ENCODE results near the gene WRAP53.

Gene WRAP53

GRCh38 chr17:7701681-7702080 is 13.4 kb downstream of the WRAP53 start:
- ChIA-PET POLR2A (no interaction called here), CTCF (interaction anchor here (4.3 kb wide), 1 partner anchor 13 kb away, joined by 45 read pairs; the partner anchor contains the start of genes TP53 and WRAP53)
- no peak for TF ChIP-seq CTCF (IDR thresholded peaks at IDR 0.05; ENCODE audit: insufficient read depth, low read length, missing control alignments)
- no peak for DNase-seq (ENCODE audit: low read depth, low spot score)
- no peak overlapping the region for H3K4me3 ChIP-seq (ENCODE audit: low read depth, low read length)

DNA sequence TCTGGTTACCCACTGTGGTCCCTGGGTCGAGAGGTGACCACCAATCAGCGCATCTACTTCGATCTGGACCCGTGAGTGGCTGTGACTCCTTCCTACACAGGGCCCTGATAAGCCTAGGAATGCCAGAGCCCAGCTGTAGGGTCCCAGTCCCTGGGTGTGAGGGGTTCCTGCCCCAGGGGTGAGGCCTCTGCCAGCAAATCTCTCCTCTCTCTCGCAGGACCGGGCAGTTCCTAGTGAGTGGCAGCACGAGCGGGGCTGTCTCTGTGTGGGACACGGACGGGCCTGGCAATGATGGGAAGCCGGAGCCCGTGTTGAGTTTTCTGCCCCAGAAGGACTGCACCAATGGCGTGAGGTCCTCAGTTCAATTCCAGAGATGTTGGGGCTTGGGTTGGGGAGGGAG is 14.5 kb downstream of the WRAP53 start:
- CTCF ChIA-PET, result interaction anchor here (1.4 to 2.2 kb wide), 2 partner anchors 15 to 357 kb away, joined by 3 to 25 read pairs; partner anchors contain the start of genes TP53 and WRAP53

GRCh38 chr17:7703584-7704479 is 15.6 kb downstream of the WRAP53 start:
- POLR2A ChIA-PET, result interaction anchor here (0.7 to 2.5 kb wide), 3 partner anchors 11 to 153 kb away, joined by 4 to 11 read pairs (median 6); partner anchors contain the start of genes NAA38 and TP53
- DNase-seq (ENCODE audit: low read depth, low spot score), result no peak
- peak overlapping the region; percentile 58 for H3K4me3 ChIP-seq (ENCODE audit: low read depth, low read length)
- CTCF ChIA-PET, result interaction anchor here (1.4 to 5.9 kb wide), 3 partner anchors 13 to 356 kb away, joined by 3 to 35 read pairs (median 25); partner anchors contain the start of genes DNAH2, TP53 and WRAP53
- no peak for TF ChIP-seq CTCF (IDR thresholded peaks at IDR 0.05; ENCODE audit: insufficient read depth, low read length, missing control alignments)

More for the DNA sequence above, 14.5 kb downstream of the WRAP53 start:
- POLR2A ChIA-PET, result interaction anchor here (0.7 kb wide), 1 partner anchor 155 kb away, joined by 4 read pairs; the partner anchor contains the start of gene NAA38
- no peak overlapping the region for H3K4me3 ChIP-seq (ENCODE audit: low read depth, low read length)
- no peak for TF ChIP-seq CTCF (IDR thresholded peaks at IDR 0.05; ENCODE audit: insufficient read depth, low read length, missing control alignments)
- DNase-seq (ENCODE audit: low read depth, low spot score), result no peak

DNA sequence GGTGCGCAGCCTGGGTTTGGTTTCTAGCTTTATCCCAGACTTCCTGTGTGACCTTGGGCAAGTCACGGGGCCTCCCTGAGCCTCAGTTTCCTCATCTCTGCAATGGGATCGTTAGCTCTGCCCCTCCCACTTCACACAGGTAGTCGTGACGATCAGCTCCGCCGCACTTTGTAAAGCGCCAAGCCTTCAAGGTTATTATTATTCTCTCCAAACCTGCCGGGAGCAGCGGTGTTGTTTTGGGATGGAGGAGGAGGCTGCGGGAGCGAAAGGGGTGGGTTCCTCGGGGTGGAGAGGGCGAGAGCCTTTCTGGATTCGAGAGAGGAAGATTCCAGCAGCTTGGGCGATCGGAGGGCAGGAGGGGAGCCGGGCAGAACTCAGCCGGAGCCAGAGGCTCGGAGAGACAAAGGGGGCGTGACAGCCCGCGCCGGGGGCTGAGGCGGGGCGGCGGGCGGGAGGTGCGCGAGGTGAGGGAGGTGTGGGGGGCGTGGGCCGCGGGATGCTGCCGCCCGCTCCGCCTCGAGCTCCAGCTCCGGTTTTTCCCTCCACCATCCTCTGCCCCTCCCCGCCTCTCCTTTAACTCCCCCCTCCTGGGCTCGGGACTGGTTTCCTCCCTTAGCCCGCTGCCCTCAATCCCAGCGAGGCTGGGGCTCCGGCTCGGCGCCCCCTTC is 16.5 kb downstream of the WRAP53 start, which contains the start of gene EFNB3:
Gene EFNB3 (plus strand): TSS at position 602 of the 668 bp plus-strand sequence. CDS start 397 bp downstream, outside the sequence.
- ChIA-PET POLR2A (interaction anchor here (1.9 to 2.5 kb wide), 2 partner anchors 10 to 18 kb away, joined by 6 to 11 read pairs; partner anchors contain the start of gene TP53), CTCF (interaction anchor here (0.6 to 5.9 kb wide), 3 partner anchors 12 to 286 kb away, joined by 3 to 35 read pairs (median 5); partner anchors contain the start of genes DNAH2 and WRAP53)
- no peak for DNase-seq (ENCODE audit: low read depth, low spot score)
- no peak for TF ChIP-seq CTCF (IDR thresholded peaks at IDR 0.05; ENCODE audit: insufficient read depth, low read length, missing control alignments)
- H3K4me3 ChIP-seq (ENCODE audit: low read depth, low read length), result peak within 1 kb of the TSS; percentile 58

- DNase-seq (ENCODE audit: low read depth, low spot score), result no peak
- ChIA-PET POLR2A (interaction anchor here (1.9 to 2.5 kb wide), 2 partner anchors 9 to 19 kb away, joined by 6 to 11 read pairs; partner anchors contain the start of gene TP53), CTCF (interaction anchor here (1.3 to 5.9 kb wide), 4 partner anchors 11 to 285 kb away, joined by 3 to 35 read pairs (median 8); partner anchors contain the start of genes DNAH2, TP53 and WRAP53)
- H3K4me3 ChIP-seq (ENCODE audit: low read depth, low read length), result peak overlapping the region; percentile 58
- no peak for TF ChIP-seq CTCF (IDR thresholded peaks at IDR 0.05; ENCODE audit: insufficient read depth, low read length, missing control alignments)
These were observed 17.3 kb downstream of the WRAP53 start for GRCh38 chr17:7705269-7706255.

Data from AG04449 (cell line).